Astrocyte (in vitro differentiated cells and primary cell): ENCODE results near the gene RYR2.

ENCODE experiments used
- CTCF ChIP-seq: IDR thresholded peaks from 2 replicates; pipeline ENCODE4 v1.5.1; 2011; ENCODE audit warnings: low read depth, mild to moderate bottlenecking, inconsistent platforms, low read length, moderate library complexity; ENCODE audit not compliant: insufficient read depth
- EZH2 ChIP-seq: IDR thresholded peaks from 2 replicates; pipeline ENCODE4 v1.6.1; 2012; ENCODE audit warnings: mild to moderate bottlenecking, low read length, inconsistent platforms; ENCODE audit not compliant: insufficient read depth

- TF ChIP-seq CTCF (no peak), EZH2 (no peak)
These were observed 193.1 kb downstream of the RYR2 start for GRCh38 chr1:237235091-237235490.
